ENCODE measurements around the gene GRID1.

The GRID1 gene

DNA sequence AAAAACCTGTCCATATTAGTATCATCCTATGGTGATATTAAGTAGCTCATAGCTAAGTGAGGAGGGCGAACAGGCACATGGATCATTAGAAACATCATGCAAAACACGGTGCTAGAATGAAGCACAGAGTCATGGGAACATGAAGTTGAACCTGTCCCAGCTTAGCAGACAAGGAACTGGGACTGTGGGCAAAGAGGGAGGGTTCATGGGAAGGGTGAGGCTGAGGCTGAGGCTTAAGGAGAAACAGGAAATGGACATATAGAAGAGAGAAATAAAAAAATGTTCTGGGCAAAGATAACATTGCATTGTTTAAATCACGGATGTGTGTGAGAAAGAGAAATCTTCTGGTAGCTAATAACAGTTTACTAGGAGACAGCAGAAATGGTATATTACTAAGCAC is 708.1 kb downstream of the GRID1 start:
- no peak for DNase-seq

DNA sequence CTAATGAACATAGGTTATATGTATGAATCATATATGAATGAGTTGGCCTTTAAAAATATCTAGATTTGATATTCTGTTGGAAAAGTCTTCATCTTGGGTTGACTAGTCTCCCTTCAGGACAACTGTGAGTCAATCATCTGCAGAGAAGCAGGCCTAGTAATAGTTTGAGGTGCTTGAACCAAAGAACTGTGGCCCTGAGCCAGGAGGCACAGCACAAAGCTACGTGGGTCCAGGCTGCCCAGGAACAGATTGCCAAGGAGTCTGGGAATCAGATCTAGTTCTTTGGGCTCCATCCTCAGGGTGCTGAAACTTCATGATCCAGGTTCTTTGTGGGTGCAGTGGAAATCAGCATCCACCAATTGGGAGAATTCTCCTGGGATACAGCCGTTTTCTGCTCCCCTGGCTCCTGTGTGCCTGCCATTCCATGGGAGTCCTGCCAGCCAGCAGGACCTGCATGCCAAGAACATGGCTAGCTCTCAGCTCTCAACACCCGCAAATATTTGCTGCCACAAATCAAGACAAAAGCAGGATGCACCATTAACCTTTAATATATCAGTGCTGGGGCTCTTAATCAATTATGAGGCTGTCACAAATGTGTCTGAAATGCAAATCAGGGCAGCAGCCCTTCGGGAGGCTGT is 709.0 kb downstream of the GRID1 start:
- DNase-seq, result no peak

DNA sequence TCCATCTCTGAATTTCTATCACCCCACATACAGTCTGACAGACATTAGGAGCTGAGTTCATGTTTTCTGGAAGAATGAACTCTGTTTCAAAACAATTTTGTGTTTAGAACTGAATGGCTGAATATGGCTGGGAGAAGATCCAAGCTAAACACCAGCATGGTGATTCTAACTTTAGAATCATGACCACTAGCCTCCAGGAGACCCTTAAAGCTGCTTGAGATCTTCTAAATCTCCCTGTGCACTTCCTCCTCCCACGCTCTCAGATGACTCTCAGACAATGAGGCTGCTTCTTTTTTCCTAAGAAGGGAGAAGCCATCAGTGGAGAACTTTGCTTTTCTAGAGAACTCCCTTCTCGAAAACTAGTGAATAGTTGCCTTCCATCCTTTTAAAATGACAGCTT is 711.2 kb downstream of the GRID1 start:
- DNase-seq, result no peak

DNA sequence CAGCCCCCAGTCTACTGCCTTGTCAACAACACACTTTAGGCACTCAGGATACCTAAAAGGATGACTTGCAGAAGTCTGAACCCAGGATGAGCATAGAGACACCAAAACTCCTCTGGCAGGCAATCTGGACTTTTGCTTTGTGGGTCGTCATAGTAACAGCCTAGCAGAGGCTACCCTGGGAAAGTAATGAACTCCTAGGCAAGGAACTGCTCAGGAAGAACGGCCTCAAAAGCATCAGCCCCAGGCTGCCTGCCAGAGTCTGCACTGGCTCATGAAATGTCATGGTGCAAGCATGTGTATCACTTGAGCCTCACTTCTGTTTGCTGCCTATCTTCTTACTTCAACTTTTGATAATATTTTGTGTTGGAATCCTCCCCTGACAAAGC is 715.1 kb downstream of the GRID1 start:
- DNase-seq, result no peak

DNA sequence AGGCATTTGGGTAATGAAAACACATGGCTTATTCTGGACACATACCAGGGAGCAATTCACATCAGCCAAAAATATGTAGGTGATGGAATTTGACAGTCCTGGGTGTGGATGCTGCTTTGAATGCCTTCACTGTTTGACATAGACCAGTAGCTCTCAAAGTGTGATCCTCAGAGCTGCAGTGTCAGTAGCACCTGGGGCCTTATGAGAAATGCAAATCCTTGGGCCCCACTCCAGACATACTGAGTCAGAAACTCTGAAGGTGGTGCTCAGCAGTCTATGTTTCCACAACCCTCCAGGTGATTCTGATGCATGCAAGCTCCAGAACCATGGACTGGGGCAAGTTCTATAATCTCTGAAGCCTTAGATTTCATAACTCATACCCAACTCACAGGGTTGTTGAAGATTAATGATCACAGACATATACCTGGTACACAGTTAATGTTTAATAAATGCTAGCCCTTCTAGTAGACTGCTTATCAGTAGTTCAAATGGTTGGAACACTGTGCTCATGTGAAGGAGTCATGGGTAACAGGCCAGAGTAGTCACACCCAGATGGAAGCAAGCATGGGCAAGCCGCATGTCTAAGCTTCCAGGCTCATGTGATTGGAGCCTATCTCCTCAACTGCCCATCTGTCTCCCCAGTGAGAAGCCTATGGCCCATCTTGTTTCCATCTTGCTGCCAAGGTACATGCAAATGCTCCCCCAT is 715.7 kb downstream of the GRID1 start:
- no peak for DNase-seq

DNA sequence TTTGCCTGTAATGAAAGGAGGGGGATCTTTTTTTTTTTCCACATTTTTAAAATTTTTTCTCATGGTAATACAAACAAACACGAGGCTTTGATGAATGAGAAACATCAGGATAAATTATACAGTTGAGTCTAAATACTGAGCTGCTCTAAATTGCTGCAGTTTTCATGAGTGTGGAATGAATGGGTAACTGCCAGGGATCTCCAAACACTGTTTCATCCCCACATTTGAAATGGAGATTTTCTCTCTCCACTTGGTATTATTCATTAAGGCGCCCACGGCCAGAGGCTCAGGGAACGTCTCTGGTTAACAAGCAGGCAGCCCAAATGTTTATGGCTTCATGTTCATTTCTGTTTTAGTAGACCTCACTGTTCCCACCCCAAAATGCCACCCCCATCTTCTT is 717.1 kb downstream of the GRID1 start:
- no peak for DNase-seq

DNA sequence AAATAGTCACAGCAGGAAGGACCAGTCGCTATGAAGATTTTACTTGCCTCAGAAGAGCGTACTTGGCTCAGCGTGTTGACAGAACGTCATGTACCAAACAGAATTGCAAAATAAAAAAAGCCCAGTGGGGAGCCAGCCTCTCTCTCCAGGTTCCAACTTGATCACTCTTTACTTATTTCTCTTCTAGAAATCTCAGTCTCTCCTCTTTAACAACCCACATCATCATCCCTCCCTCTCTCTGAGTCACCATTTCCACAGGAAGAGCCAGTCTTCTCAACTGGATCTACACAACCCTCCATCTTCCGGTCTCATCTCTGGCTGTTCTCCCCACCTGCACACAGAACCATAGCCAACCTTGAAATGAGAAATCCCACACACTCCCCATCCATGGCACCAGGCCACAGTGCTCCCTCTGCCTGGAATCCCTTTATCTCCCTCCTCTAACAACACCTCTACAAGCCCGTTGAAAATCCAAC is 718.3 kb downstream of the GRID1 start:
- no peak for DNase-seq

DNA sequence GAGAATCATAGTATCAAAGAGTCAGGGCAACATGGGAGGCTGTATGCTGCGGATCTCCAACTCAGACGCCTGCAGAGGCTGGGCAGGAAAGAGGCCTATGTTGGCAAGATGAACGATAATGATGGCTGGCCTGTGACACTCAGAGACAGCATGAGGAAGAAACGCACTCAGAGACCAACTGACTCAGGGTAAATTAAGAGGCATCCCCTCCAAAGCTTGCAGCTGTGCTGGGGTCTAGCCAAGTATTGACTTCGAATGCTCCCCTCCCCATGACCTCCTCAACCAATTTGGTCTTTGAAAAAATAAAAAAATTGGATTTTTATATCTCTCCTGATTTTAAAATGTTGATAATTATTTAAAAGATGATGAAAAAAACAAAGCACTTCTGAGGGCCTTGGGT is 718.9 kb downstream of the GRID1 start:
- no peak for DNase-seq

DNA sequence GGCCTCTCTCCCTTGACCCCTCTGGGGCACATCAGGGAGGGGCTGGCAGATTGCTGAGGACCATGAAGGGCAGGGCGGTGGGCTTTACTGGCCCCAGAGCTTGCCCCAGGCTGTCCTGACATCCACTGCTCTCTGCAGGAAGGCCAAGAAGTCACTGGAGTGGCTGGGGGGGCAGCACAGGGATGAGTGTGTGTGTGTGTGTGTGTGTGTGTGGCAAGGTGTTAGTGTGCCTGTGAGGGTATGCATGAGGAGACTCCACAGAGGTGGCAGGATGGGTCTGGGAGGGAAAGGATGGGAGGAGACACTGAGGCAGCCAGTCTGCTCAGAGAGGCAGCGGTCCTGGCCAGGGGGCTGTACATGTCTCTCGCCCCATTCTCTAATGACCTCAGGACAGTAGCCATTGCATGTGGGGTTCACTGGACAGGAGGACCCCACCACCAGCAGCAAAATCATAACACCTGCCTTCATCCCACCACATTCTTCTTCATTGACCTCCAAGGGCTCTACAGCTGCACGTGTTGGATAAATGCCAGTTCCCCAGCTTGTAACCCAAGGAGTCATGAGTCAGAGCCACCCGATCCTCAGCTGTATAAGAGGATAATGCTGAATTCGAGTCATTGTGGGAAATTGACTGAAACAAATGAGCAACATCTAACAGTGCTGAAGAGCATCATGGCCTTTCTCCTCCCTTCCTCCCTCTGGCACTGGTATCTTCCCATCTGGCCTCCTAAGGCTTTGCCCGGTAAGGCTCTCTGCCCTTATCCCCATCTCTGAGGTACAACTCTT is 720.5 kb downstream of the GRID1 start:
- no peak for DNase-seq

DNA sequence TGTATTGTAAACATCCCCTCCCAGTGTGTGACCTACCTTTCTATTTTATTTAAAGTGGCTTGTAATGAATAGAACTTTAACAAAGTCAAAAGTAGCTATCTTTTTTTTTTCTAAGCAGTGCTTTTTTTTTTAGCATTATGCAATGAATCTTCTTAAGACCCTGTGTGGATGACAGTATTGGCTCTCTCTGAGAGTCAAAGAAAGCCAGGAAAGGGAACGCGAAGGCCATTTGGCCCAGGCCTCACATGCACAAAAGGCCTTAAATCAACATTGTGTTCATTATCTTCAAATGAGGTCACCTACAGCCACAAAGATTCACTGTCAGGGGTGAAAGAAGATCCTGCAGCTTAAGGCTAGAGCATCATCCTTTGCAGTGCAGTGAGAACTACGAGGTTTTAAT is 721.5 kb downstream of the GRID1 start:
- no peak for DNase-seq

DNA sequence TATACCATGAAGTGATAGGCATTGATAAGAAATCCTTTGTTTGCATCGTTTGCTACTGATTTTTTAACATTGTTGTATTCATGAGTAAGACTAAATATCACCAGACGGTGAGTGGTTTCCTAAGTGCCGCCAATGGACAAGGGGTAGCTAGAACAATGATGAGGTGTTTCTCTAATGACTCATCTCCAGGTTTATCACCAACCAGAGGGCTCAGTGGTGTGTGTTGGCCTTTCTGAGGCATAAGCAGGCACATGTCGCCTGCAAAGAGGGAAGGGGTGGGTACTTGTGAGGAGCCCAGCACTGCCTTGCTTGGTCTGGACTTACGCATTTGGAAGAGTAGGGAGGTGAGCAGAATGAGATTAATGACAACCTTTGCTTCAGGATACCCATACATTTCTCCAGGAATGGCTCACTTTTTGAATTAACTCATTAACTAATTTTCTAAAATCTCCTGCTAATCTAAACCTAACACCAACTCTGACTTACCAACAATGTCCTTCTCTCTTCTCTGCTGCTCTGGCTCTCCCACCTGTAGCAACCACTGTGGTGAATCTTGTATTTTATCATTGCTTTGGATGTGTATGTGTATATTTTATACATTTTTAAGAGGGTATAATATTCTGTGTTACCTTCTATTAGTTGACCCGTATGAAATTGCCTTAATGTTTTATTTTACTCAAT is 722.6 kb downstream of the GRID1 start:
- DNase-seq, result no peak

DNA sequence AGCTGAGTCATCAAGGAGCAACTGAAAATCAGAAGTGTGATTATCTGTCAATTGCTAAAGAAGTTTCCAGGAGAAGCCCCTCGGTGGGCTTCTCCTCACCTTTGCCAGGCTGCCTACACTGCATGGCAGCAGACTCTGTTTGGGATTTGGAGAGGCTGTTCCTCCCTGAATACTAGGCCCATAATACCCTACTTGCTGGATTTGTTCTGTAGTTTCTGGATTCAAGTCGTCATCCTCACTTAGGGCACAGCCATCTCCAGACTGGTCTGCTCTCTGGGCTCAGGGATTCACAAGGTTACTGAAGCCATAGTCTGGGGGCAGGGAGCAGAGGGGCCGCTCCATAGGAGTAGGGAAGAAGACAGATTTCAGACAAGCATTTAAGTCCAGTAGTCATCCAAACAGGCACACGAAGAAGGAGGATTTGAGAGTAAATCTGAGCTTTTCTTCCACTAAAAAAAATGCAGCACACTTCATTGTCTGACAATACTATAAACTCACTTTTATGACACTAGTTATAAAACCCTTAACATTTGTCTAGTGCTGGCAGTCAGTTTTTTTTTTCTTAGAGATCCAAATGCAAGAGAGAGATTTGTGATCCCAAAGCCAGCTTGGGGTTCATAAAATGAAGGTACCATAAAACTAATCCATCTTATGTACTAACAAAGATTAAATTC is 723.3 kb downstream of the GRID1 start:
- no peak for DNase-seq

DNA sequence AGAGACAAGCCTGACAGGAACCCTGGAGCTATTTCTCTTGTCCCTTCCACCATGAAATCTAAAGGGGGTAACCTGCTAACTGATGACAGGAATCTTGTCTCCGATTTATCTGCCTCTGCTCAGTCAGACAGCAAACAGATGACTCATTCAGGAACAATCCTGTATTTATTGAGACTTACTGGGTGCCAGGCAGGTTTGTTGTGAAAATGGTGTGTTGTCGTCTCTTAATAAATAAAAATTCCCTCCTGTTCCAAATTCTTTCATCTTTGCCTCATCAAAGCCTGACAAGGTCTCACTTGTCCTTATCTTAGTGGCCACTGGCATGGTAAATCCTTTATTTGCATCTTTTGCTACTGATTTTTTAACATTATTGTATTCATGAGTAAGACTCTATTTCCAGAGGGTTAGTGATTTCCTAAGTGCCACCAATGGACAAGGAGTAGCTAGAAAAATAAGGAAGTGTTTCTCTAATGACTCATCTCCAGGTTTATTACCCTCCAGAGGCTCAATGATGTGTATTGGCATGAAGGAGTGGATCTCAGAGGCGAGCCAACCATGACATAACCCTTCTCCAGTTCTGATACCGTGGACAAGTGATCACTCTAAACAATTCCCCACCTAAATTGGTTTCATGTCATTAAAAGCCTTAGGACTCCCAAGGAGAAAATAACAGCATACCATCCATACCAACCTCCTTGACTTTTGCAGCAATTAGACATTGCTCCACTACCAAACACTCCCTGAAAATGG is 724.0 kb downstream of the GRID1 start:
- no peak for DNase-seq

DNA sequence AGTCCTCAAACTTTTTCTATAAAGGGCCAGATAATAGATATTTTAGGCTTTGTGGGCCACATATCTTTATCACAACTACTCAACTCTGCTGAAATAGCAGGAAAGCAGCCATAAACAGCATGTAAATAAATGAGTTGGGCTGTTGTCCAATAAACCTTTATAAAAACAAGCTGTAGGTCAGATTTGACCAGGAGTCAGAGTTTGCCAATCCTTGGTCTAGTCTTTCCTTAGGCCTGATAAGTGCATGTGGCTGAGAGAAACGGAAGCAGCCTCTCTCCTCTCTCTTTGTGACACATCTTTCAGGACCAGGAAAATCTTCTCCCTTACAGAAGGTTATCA is 724.5 kb downstream of the GRID1 start:
- no peak for DNase-seq

DNA sequence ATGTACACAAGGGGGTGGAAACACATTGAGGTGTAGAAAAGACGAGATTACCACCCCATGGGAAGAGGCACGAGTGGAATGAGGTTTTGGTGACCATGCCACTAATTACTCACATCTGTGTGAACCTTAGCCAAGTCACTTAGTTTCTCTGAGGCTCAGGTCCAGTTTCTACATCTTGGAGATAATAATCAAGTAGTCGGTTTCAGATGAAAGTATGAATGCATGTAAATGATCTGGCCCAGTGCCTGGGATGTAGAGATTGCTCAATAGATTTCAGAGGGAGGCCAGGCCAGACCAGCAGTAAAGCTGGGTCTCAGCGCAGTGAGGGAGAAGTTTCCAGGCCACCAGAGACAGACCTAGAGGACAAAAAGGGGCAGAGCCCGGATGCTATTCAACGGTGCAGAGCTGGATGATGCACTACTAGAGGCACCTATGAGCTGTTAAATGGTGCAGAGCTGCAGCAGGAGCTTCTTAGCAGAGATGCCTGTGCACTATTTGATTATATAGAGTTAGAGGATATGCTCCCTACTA is 725.1 kb downstream of the GRID1 start:
- DNase-seq, result no peak

DNA sequence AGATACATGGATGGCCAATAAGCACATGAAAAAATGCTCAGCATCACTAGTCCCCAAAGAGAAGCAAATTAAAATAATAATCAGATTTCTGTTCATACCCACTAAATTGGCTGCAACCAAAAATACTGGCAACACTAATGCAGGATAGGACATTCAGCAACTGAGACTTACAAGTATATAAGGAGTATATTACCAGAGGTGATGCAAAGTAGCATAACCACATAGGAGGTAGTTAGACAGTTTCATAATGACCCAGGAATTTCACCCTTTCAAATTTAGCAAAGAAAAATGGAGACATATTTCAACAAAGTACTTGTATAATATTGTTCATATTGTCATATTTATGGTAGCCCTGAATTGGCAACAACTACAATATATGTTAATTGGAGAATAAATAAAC is 727.8 kb downstream of the GRID1 start:
- no peak for DNase-seq

DNA sequence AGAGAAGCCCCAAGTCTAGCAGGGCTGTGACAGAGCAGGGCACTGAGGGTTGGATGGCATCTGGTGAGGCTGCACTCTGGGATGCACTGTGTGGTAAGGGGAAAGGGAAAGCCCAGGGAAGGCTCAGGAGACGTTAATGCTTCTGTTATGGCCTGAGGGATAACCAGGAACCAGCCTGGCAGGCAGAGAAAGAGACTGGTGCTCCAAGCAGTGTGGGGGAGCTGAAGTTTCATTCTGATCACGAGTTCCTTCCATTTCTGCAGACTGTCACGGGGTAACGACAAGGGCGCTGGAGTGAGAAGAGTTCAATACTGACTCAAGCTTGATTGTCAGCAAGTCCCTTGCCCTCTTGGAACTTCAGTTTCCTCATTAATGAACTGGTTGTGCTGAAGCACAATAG is 730.9 kb downstream of the GRID1 start:
- DNase-seq, result no peak

DNA sequence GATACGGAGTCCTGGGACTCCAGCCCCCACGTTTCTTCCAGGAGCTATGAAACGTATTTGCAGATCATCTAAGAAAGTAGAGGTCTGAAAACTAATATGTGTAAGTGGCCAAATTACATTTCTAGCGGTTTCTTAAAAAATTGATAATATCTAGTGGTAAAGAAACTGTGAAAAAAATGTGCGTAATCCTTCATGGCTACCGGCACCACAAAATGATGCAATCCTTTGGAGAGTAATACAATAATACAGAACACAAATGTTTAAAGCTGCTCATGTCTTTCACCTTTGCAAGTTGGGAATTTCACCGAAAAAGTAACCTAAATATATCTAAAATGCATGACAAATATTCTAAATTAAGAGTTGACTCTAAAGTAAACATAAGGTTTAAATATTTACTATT is 742.1 kb downstream of the GRID1 start:
- DNase-seq, result no peak

DNA sequence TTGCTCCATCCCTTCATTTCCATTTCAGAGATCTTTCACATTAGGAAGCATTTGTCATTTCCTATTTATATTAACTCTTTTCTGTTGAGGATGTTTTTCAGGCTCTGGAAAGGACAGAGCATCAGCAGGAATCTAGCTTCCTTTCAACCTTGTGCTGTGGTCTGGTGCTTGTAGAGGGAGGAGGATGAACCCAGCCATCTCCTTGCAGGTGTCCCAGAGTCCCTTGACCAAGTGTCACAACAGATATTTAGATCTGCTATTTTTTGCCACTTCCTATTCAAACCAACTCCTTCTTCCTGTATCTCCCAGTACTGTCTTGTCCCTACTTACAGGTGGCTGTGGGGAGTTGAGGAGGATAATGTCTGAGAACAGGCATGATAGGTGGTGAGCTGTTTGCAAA is 742.8 kb downstream of the GRID1 start:
- no peak for DNase-seq

DNA sequence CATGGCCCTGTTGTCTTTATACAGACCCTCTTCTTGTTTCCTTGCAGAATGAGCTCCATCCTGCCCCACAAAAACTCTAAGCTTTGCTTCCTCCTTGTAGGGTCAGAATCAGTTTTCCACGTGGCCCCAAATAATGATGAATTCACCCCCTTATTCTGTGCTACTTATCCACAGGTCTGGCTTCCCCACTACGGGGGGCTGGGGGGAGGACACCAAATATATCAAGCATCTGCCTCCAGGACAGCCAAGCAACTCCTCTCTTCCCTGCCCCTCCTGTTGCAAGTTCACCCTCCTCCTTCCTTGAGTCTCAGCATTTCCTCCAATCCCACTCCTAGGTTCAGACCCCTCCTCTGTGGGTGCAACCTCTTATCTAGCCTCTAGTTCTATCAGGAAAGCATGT is 743.3 kb downstream of the GRID1 start:
- DNase-seq, result no peak

DNA sequence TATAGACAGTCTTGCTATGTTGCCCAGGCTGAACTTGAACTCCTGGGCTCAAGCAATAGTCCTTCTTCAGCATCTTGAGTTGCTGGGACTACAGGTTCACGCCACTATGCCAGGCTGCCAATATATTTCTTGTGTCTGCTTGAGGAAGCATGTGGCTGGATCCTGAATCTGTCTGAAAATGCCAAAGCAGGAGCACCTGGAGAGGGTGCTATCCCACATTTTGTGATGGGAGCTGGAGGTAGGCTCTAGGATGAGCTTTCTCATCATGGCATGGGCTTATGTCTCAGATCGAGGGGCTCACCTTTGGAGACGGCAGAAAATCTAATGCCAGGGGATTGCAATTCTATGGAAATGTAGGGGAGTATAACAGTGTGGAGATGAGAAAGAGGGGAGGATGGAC is 744.2 kb downstream of the GRID1 start:
- no peak for DNase-seq

DNA sequence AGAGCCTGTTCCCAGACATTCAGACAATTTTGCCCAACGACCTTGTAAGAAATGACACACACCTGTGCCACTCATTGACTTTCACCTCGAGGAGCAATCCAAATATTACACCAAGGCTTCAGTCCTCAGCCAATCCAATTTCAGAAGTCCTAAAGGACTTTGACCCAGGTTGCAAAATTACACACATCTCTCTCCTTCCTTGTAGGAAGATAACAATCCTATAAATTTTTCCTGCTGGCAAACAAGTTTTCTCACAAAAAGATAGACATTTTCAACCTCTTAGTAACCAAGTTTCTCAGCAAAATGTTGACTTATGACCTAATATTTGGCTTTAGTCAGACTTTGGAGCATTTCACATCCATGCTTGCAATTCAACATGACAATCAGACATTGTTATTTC is 745.0 kb downstream of the GRID1 start:
- no peak for DNase-seq
